Measurements from ENCODE around the gene GLRX3. TPM values are rescaled to one million over a fixed set of nuclear protein-coding genes. Genes with fewer than 3 reads are reported as not detected.

Gene GLRX3
- total RNA-seq, 1 experiment from 2014 or later, result 142 TPM

DNA sequence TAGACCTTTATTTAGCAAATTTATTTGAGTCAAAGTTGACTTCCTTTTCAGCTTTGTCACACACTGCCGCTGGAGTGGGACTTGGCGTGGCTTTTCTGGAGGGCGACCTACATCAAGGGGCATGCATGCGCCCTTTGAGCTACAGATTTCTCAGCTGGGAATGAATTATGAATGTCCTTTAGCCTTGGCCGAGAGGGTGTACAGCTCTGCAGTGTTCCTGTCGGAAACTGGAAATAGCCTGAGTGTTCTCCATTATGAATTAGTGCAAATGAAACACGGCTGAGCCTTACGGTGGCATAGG, 79.7 kb downstream of the GLRX3 start (continued):
- TF ChIP-seq GRHL2 (CRISPR knock-in tag; IDR thresholded peaks at IDR 0.05; ENCODE audit: insufficient replicate concordance, severe bottlenecking) (no peak), ZNF671 (CRISPR knock-in tag; IDR thresholded peaks at IDR 0.05) (no peak), GTF2I (CRISPR knock-in tag; conservative IDR thresholded peaks at IDR 0.05) (no peak), NFE2L1 (CRISPR knock-in tag; IDR thresholded peaks at IDR 0.05) (no peak), TEAD1 (CRISPR knock-in tag; IDR thresholded peaks at IDR 0.05) (no peak)
- TF ChIP-seq, protein P1, sequence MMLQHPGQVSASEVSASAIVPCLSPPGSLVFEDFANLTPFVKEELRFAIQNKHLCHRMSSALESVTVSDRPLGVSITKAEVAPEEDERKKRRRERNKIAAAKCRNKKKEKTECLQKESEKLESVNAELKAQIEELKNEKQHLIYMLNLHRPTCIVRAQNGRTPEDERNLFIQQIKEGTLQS (CRISPR knock-in tag; conservative IDR thresholded peaks at IDR 0.05), result no peak

- H3K4me1 Mint-ChIP-seq, result no peaks in the 10 kb centered on the region
- POLR2A ChIA-PET, result no interaction called here
- no peak for TF ChIP-seq ZNF219 (CRISPR knock-in tag; IDR thresholded peaks at IDR 0.05; ENCODE audit: borderline replicate concordance)
- TF ChIP-seq, protein P2, sequence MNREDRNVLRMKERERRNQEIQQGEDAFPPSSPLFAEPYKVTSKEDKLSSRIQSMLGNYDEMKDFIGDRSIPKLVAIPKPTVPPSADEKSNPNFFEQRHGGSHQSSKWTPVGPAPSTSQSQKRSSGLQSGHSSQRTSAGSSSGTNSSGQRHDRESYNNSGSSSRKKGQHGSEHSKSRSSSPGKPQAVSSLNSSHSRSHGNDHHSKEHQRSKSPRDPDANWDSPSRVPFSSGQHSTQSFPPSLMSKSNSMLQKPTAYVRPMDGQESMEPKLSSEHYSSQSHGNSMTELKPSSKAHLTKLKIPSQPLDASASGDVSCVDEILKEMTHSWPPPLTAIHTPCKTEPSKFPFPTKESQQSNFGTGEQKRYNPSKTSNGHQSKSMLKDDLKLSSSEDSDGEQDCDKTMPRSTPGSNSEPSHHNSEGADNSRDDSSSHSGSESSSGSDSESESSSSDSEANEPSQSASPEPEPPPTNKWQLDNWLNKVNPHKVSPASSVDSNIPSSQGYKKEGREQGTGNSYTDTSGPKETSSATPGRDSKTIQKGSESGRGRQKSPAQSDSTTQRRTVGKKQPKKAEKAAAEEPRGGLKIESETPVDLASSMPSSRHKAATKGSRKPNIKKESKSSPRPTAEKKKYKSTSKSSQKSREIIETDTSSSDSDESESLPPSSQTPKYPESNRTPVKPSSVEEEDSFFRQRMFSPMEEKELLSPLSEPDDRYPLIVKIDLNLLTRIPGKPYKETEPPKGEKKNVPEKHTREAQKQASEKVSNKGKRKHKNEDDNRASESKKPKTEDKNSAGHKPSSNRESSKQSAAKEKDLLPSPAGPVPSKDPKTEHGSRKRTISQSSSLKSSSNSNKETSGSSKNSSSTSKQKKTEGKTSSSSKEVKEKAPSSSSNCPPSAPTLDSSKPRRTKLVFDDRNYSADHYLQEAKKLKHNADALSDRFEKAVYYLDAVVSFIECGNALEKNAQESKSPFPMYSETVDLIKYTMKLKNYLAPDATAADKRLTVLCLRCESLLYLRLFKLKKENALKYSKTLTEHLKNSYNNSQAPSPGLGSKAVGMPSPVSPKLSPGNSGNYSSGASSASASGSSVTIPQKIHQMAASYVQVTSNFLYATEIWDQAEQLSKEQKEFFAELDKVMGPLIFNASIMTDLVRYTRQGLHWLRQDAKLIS (CRISPR knock-in tag; IDR thresholded peaks at IDR 0.05; ENCODE audit: borderline replicate concordance), result no peak
- no peak for TF ChIP-seq ERG (CRISPR knock-in tag; IDR thresholded peaks at IDR 0.05)
- no peak for TF ChIP-seq NR1H2 (CRISPR knock-in tag; IDR thresholded peaks at IDR 0.05)
- TF ChIP-seq E2F5 (CRISPR knock-in tag; IDR thresholded peaks at IDR 0.05), result no peak
- TF ChIP-seq, protein P1 (CRISPR knock-in tag; conservative IDR thresholded peaks at IDR 0.05), result no peak
- no peak for TF ChIP-seq TCF7 (CRISPR knock-in tag; IDR thresholded peaks at IDR 0.05; ENCODE audit: low read depth)
- TF ChIP-seq SP1 (CRISPR knock-in tag; conservative IDR thresholded peaks at IDR 0.05), result no peak
- TF ChIP-seq JAZF1 (CRISPR knock-in tag; IDR thresholded peaks at IDR 0.05), result no peak
- no peak for TF ChIP-seq ZNF512 (CRISPR knock-in tag; IDR thresholded peaks at IDR 0.05; ENCODE audit: borderline replicate concordance)
- TF ChIP-seq, protein P3, sequence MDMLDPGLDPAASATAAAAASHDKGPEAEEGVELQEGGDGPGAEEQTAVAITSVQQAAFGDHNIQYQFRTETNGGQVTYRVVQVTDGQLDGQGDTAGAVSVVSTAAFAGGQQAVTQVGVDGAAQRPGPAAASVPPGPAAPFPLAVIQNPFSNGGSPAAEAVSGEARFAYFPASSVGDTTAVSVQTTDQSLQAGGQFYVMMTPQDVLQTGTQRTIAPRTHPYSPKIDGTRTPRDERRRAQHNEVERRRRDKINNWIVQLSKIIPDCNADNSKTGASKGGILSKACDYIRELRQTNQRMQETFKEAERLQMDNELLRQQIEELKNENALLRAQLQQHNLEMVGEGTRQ (CRISPR knock-in tag; IDR thresholded peaks at IDR 0.05), result no peak
- TF ChIP-seq GTF2I (CRISPR knock-in tag; conservative IDR thresholded peaks at IDR 0.05), result no peak
- TF ChIP-seq, protein P4, sequence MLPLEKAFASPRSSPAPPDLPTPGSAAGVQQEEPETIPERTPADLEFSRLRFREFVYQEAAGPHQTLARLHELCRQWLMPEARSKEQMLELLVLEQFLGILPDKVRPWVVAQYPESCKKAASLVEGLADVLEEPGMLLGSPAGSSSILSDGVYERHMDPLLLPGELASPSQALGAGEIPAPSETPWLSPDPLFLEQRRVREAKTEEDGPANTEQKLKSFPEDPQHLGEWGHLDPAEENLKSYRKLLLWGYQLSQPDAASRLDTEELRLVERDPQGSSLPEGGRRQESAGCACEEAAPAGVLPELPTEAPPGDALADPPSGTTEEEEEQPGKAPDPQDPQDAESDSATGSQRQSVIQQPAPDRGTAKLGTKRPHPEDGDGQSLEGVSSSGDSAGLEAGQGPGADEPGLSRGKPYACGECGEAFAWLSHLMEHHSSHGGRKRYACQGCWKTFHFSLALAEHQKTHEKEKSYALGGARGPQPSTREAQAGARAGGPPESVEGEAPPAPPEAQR (CRISPR knock-in tag; IDR thresholded peaks at IDR 0.05), result no peak
- no peak for TF ChIP-seq IRF2 (CRISPR knock-in tag; IDR thresholded peaks at IDR 0.05; ENCODE audit: borderline replicate concordance, low read depth)
- TF ChIP-seq ZNF121 (CRISPR knock-in tag; IDR thresholded peaks at IDR 0.05), result no peak
- TF ChIP-seq, protein P5, sequence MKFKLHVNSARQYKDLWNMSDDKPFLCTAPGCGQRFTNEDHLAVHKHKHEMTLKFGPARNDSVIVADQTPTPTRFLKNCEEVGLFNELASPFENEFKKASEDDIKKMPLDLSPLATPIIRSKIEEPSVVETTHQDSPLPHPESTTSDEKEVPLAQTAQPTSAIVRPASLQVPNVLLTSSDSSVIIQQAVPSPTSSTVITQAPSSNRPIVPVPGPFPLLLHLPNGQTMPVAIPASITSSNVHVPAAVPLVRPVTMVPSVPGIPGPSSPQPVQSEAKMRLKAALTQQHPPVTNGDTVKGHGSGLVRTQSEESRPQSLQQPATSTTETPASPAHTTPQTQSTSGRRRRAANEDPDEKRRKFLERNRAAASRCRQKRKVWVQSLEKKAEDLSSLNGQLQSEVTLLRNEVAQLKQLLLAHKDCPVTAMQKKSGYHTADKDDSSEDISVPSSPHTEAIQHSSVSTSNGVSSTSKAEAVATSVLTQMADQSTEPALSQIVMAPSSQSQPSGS (CRISPR knock-in tag; IDR thresholded peaks at IDR 0.05; ENCODE audit: borderline replicate concordance, low read depth), result no peak
- CTCF ChIA-PET, result no interaction called here
- peaks cover 19% of the 10 kb centered on the region for H3K27me3 Mint-ChIP-seq (ENCODE audit: low read depth)
- peaks cover 75% of the 10 kb centered on the region for H3K9me3 Mint-ChIP-seq
- no peak overlapping the region for H3K4me3 Mint-ChIP-seq
- ATAC-seq, result no peak
- no peak overlapping the region for H3K27ac Mint-ChIP-seq
- peaks cover 72% of the 10 kb centered on the region for H3K36me3 Mint-ChIP-seq
- DNase-seq (ENCODE audit: low spot score), result no peak
Observed at GRCh38 chr10:130218181-130218641, 82.0 kb downstream of the GLRX3 start.
